ENCODE results near the gene GABRD. TPM values are rescaled to one million over a fixed set of nuclear protein-coding genes. Genes with fewer than 3 reads are reported as not detected.

GABRD gene
- total RNA-seq, 6 experiments from 2014 or later = 0.55 TPM; not detected in 5

DNA sequence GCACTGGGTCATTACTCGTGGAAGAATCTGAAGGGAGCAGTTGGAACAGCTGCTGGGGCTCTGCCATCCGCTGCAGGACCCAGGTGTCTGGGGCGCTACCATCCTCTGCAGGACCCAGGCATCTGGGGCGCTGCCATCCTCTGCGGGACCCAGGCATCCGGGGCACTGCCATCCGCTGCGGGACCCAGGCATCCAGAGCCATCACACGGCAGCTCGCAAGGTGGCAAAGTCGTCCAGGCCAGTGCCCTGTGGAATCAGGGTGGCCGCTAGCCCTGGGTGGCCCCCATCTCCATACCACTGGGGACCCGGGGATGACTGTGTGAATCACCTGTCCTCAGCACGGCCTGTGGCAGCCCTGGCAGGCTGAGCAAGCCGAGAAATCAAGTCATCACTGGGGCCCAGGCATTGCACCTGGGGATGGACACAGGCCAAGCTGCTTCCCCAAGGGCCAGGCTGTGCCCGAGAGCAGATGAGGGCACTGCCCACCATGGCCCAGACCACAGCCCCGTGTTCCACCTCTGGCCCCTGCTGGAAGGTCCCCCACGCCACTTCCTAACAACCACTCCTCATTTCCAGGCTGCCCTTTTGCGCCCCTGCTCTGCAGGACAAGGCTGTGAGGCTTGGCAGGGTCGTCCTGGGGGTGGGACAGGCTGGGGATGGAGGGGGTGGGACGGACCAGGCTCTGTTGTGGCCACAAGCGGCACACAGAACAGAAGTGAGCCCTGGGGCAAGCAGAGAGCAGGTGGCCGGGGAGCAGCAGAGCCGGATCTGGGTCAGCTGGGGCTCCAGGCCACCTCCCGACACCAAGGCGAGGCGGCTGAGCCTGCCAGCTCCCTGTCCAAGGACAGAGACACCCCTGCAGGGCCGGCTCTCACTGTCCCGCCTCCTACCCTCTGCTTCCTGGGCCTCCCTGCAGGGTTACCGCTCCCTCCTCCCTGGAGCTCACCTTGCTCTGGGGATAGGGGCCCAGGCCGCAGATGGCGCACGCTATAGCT, 12.7 kb downstream of the GABRD start:
- DNase-seq (no peak), ATAC-seq (peak in 1 of 4 donors; percentile 4)
- Histone ChIP-seq H3K9me3 (no peaks in the 10 kb centered on the region), H3K27ac (no peak overlapping the region), H3K36me3 (no peaks in the 10 kb centered on the region), H3K4me1 (no peaks in the 10 kb centered on the region), H3K27me3 (no peaks in the 10 kb centered on the region), H3K4me3 (no peak overlapping the region)
- WGBS (ENCODE audit: insufficient coverage, low coverage, low lambda C conversion rate, missing lambda C conversion rate) = 72% methylated on average over 5 of the region's 33 CpGs
- TF ChIP-seq POLR2A (IDR thresholded peaks at IDR 0.05) = no peak
- TF ChIP-seq, protein P1, sequence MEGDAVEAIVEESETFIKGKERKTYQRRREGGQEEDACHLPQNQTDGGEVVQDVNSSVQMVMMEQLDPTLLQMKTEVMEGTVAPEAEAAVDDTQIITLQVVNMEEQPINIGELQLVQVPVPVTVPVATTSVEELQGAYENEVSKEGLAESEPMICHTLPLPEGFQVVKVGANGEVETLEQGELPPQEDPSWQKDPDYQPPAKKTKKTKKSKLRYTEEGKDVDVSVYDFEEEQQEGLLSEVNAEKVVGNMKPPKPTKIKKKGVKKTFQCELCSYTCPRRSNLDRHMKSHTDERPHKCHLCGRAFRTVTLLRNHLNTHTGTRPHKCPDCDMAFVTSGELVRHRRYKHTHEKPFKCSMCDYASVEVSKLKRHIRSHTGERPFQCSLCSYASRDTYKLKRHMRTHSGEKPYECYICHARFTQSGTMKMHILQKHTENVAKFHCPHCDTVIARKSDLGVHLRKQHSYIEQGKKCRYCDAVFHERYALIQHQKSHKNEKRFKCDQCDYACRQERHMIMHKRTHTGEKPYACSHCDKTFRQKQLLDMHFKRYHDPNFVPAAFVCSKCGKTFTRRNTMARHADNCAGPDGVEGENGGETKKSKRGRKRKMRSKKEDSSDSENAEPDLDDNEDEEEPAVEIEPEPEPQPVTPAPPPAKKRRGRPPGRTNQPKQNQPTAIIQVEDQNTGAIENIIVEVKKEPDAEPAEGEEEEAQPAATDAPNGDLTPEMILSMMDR (IDR thresholded peaks at IDR 0.05) = no peak
- intact Hi-C loops (cut with DNase I) = no loop called here

DNA sequence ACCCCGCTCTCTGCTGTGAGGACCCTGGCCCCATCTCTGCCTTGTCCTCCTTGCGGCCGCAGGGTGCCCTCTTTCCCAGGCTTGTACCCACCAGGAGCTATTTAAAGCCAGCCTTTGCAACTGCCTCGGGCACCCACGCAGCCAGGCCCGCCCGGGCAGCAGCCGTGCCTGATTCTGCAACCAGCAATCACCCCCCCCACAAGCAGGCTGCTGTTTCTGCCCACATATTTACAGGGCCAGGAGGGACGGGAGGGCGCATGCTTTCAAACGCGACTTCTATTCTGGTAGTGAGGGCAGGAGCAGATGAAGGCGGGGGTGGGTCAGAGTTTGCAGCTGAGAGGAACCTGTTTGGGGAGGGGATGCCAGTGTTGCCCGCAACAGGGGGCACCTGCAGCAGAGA, 13.6 kb downstream of the GABRD start:
- 55% methylated on average over 10 of the region's 14 CpGs for WGBS (ENCODE audit: insufficient coverage, low coverage, low lambda C conversion rate, missing lambda C conversion rate)
- H3K4me3 ChIP-seq = no peak overlapping the region
- ATAC-seq (no peak), DNase-seq (no peak)
- no peaks in the 10 kb centered on the region for H3K27me3 ChIP-seq
- H3K27ac ChIP-seq = no peak overlapping the region
- H3K36me3 ChIP-seq = no peaks in the 10 kb centered on the region
- no peaks in the 10 kb centered on the region for H3K9me3 ChIP-seq
- no peaks in the 10 kb centered on the region for H3K4me1 ChIP-seq
- no peak for TF ChIP-seq POLR2A (IDR thresholded peaks at IDR 0.05)
- TF ChIP-seq, protein P1 (IDR thresholded peaks at IDR 0.05) = no peak
- intact Hi-C loops (cut with DNase I) = no loop called here

DNA sequence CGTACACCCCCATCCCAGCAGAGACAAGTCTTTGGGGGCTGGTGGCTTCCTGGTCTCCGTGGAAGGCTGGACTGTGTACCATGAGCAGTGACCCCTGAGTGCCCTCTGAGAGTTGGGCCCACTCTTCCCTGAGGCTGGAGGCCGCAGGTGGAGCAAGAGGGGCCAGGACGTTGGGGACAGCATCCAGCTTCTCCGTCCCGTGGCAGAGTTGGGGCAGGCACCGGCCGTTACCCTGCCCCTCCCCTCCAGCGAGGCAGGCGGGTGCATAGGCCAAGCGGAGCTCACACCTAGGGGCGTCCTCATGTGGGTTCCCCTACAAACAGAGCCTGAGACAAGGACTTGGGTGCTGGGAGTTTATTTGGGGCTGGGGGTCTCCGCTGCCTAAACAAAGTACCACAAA, 14.0 kb downstream of the GABRD start:
- ATAC-seq (no peak), DNase-seq (no peak)
- Histone ChIP-seq H3K36me3 (no peaks in the 10 kb centered on the region), H3K4me1 (no peaks in the 10 kb centered on the region), H3K9me3 (no peaks in the 10 kb centered on the region), H3K4me3 (no peak overlapping the region), H3K27ac (no peak overlapping the region), H3K27me3 (no peaks in the 10 kb centered on the region)
- intact Hi-C loops (cut with DNase I) = no loop called here
- WGBS (ENCODE audit: insufficient coverage, low coverage, low lambda C conversion rate, missing lambda C conversion rate) = no CpG with 5 or more reads among the region's 13 CpGs
- TF ChIP-seq POLR2A (IDR thresholded peaks at IDR 0.05) = no peak
- TF ChIP-seq, protein P1 (IDR thresholded peaks at IDR 0.05) = no peak

DNA sequence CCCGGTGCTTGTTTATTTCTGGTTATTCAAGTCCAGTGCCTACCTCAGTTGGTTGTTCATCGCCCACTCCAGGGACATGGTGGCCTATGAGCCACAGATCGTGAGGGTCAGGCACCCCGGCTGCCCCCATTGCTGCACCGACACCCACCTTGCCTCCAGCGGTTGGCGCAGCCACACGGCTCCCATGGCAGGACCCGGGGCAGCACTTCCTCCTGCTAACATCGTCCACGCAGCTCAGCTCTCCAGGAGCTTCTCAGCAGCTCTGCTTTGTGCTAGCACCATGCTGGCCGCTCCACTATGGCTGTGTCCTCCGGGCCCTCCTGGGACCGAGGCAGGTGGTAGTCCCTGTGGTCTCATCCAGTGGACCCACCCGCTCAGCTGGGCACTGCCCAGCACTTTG, 17.1 kb downstream of the GABRD start:
- no peaks in the 10 kb centered on the region for H3K36me3 ChIP-seq
- 45% methylated on average over 3 of the region's 15 CpGs for WGBS (ENCODE audit: insufficient coverage, low coverage, low lambda C conversion rate, missing lambda C conversion rate)
- H3K27me3 ChIP-seq = no peaks in the 10 kb centered on the region

More for the DNA sequence above, 17.1 kb downstream of the GABRD start:
- Histone ChIP-seq H3K9me3 (no peaks in the 10 kb centered on the region), H3K4me1 (no peaks in the 10 kb centered on the region), H3K27ac (no peak overlapping the region), H3K4me3 (no peak overlapping the region)
- intact Hi-C loops (cut with DNase I) = no loop called here
- TF ChIP-seq, protein P1 (IDR thresholded peaks at IDR 0.05) = no peak
- no peak for TF ChIP-seq POLR2A (IDR thresholded peaks at IDR 0.05)
- ATAC-seq = no peak
- DNase-seq = no peak

All from right lobe of liver (tissue), 6 donors.